Measurements from ENCODE around the gene GP1BA.

The GP1BA gene

DNA sequence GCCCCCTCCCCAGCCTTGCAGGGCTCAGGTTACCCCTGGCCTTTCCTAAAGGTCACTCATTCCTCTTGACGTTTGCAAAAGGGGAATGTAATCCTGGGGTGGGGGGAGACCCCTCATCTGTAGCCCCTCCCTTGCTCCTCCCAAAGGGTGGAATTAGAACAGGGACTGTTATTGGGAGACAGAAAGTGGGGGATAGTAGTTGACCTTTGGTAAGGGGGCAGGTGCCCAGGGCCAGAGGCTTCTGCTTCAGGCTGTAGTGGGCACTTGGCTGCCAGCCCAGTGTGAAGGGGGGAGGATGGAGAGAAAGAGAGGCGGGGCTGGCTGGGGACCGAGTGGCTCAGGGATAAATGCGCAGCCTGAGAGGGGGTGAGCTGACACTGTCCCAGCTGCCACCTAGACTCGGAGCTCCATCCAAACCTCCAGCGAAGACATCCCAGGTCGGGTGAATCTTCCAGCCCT, 18.7 kb downstream of the GP1BA start, which contains the start of gene ENO3:
ENO3 (plus strand) TSS at position 374 of the 459 bp plus-strand sequence. CDS start 711 bp downstream, outside the sequence.
- DNase-seq (ENCODE audit: low read depth) = no peak

DNA sequence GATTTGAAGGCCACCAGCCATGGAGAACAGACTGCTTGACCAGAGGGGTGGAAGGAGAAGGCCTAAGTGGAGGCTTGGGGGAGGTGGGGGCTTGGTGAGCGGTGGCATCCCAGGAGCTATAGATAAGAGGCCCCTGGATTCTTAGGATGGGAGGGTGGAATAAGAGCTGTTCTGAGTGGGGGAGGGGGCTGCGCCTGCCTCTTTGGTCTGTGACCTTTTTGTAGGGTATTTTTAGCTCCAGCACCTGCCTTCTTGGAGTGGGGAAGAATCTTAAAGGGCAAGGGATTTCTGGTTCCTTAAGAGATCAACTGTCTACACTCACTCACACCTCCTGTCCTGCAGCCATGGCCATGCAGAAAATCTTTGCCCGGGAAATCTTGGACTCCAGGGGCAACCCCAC, 19.4 kb downstream of the GP1BA start:
- DNase-seq (ENCODE audit: low read depth) = no peak

DNA sequence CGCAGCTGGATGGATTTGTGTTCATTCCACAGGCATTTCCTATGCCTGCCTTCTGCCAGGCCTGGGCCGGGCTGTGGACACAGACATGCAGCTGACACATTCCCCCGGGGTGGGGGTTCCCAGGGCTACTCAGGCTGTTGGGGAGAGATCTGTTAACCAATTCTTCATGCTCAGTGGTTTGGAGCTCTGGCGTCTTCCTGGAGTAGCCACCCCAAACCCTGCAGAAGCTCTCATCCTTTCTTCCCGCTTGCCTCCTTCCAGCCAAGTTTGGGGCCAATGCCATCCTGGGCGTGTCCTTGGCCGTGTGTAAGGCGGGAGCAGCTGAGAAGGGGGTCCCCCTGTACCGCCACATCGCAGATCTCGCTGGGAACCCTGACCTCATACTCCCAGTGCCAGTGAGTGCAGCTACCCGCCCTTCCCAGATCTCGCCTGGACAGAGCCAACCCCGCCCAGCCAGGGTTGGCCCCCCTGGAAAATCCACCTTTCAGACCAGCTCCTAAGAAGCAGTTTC, 21.4 kb downstream of the GP1BA start:
- DNase-seq (ENCODE audit: low read depth) = no peak

DNA sequence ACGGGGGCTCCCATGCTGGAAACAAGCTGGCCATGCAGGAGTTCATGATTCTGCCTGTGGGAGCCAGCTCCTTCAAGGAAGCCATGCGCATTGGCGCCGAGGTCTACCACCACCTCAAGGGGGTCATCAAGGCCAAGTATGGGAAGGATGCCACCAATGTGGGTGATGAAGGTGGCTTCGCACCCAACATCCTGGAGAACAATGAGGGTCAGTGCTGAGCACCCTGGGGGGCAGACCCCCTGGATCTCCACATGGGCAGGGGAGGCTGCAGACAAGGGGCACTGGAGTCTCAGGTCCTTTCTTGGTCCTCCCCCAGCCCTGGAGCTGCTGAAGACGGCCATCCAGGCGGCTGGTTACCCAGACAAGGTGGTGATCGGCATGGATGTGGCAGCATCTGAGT, 23.0 kb downstream of the GP1BA start:
- DNase-seq (ENCODE audit: low read depth) = no peak

DNA sequence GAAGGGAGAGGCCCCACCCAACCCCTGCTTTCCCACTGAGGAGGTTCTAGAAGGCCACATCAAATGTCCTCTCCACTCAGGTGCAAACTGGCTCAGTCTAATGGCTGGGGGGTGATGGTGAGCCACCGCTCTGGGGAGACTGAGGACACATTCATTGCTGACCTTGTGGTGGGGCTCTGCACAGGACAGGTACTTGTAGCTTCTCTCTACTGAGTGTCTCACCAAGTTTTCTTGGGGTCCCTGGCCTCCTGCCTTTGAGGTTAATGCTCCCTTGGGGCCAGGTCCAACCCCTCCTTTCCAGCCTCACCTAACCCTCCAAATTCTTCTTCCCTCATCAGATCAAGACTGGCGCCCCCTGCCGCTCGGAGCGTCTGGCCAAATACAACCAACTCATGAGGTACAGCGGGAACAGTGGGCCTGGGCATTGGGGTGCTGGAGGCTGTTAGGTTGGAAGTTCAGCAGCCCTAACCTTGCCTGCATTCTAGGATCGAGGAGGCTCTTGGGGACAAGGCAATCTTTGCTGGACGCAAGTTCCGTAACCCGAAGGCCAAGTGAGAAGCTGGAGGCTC, 24.5 kb downstream of the GP1BA start:
- DNase-seq (ENCODE audit: low read depth) = no peak

DNA sequence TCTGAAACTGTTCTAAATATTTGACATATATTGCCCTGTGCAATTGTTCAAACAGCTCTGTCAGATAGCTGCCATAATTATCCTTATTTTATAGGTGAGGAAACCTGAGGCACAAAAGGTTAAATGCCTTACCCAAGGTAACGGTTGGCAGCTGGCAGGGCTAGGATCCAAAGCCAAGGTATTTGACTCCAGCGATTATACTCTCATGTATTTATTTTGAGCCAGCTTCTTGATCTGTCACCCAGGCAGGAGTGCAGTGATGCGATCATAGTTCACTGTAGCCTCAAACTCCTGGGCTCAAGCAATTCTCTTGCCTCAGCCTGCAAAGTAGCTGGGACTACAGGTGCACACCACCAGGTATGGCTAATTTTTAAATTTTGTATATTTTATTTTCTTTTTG, 26.0 kb downstream of the GP1BA start:
- no peak for DNase-seq (ENCODE audit: low read depth)

DNA sequence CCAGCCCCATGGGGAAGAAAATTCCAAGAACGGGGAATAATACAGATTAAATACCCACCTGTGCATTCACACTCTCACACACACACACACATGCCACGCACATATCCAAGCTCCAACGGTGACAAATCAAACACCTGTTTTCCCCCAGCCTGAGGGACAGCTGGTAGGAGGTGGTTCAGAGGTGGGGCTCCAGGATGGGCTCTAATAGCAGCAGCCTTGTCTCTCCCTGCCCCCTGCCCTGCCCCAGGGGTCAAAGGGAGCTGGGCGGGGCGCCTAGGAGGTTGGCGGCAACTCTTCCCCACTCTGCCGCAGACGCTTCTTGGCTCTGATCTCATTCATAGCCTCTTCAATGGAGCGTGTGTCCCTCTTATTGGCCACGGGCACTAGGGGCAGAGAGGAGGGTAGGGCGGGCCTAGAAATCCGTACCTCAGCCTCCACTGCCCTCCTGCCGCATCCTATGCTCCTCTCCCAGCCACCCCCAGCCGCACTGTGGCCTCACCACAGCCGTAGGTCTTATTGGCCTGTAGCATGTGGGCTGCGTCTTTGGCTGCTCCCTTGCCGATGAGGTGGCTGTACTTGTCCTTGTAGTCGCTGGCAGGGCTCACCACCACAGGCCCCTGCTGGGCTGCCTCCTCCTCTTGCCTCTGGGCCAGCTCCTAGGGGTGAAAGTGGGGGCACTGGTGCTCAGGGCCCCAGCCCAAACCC, 27.3 kb downstream of the GP1BA start:
- no peak for DNase-seq (ENCODE audit: low read depth)

DNA sequence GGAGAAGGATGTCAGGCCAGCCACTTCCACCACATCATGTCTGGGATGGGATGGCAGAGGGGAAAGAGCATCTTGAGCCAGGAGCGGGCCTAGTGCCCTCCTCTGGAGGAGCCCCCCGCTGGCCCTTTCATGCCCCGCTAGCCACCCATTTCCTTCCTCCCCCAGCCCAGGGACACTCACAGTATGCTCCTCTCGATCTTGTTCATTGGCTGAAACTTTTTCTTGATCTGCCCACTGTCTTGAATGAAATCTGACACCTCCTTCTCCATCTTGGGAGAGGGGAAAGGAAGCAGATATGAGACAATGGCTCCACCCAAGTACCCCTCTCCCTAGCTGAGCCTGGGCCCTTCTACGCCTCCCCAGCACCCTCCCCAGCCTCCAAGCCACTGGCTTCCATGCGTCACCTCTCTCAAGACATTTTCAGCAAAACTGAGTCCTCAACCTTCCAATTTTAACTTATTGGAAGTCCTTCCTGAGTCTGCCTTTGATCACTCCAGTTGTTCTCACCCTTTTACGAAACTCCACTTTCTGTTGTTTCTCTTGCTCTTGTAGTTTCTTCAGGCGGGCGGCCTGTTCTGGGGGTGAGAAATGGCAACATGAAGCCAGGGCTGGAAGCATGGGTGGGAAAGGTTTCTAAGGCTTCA, 28.3 kb downstream of the GP1BA start:
- DNase-seq (ENCODE audit: low read depth) = no peak

DNA sequence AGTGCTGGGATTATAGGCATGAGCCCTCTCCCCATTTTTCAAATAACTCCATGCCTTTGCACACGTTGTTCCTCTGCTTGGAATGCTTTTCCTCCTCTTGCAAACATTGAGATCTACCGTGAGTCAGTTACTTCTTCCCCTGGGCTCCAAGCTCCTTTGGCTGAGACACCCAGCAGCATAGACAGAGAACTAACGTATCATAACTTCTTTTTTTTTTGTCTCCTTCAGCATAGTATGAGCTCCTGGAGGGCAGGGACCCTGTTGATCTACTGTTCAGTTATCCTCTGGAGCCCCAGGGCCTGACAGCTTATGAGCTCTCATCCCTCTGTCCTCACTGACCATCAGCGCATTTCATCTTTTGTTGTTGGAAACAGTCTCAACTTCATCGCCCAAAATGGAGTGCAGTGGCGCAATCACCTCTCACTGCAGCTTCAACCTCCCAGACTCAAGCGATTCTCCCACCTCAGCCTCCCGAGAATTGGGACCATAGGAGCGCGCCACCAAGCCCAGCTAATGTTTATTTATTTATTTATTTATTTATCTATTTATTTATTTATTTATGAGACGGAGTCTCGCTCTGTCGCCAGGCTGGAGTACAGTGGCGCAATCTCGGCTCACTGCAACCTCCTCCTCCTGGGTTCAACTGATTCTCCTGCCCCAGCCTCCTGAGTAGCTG, 33.4 kb downstream of the GP1BA start:
- DNase-seq (ENCODE audit: low read depth) = no peak

DNA sequence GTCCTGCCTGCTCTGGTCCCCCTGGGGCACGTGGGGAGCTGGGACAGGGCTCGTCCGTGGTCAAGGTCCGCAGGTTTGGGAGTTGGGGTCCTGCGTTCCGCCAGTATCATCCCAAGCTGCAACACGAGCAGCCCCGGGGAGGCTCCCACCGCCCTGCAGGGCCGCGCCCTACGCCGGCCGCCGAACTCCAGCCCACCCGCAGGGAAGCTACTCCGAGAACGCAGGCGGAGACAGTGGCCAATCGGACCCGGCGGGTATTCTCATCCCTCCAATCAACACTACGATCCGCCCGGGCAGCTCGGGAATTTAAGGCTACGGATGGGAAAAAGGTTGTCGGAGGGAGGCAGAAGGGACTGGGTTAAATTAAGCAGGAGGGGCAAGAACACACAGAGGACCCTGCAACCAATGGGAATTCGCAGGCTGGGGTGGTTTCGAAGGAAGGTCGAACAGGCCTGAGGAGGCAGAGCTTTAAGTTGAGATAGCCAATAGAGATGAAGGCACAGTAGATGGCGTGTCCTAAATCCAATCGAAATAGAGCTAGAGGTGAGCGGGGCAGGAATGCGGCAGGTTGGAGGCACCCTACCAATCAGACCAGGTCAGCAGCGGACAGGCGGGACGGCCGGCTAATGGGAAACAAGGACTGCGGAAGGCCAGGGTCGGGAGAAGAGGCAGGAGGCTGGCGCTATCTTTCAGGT, 34.9 kb downstream of the GP1BA start:
- DNase-seq (ENCODE audit: low read depth) = peak; percentile 81

DNA sequence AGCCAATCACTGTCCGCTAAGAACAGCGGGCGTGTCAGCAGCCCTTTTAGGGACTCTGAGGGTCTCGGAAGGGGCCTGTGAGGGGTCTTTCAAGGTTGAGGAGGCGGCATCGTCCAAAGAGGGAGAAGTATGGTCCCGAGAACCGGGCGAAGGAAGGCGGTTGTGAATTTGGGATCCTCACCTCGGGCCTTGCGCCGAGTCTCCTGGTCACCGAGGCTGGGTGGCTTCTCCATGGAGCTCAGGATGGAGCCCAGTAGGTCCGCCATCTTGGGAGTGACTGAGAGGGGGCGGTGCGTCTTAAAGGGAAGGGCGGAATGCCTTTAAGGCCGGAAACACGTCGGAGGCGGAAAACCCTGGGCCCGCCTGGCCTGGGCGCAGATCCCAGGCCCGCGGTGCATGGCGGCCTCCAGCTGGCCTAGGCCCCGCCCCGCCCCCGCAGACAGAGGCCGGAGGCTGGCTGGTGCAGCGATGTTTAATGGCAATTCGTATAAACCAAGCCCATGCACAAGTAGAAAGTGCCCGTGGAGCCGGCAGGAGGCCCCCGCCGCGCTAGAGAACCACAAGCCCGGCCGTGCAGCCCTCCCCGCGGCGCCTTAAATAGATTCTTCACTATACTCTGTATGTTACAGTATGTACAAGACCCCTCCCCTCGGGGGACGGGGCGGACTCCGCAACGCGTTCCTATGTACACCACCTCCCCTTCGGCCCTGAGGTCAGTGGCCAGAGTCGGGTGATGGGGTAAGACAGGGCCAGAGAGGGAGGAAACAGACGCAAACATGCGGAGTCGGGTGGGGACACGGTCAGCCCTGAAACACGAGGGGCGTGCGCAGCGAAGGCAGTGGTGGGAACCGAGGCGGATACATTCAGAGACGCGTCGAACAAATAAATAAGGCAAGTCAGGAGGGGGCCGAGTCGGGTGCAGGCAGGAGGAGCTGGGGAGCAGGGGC, 35.7 kb downstream of the GP1BA start, which contains the start of gene SPAG7:
SPAG7 (minus strand) TSS at position 279 of the 947 bp plus-strand sequence; CDS start at position 266, 13 bp downstream.
- DNase-seq (ENCODE audit: low read depth) = peak; percentile 87

DNA sequence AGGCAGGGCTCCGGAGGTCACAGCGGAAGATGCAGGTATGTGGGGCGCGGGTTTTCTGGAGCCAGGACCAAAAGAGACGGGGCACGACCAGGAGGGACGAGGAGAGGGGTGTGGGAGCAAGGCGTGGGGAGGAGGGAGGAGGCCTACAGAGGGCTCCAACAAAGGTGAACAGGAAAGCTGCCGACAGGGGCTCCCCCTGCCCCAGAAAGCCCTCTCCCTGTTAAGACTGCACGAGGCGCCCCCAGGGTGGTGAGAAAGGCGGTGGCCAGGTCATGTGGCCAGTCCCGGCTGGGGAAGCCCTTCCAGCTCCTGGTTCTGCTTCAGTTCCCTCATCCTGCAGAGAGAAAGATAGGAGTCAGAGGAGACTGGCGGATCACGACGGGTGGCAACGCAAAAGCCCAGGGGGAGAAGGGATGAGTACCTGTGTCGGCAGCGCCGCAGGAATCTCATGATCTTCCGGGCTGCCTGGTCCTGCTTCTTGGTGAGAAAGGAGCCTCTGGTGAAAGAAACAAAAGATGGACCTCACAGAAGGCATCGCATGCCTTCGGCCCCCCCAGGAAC, 36.5 kb downstream of the GP1BA start:
- DNase-seq (ENCODE audit: low read depth) = no peak

DNA sequence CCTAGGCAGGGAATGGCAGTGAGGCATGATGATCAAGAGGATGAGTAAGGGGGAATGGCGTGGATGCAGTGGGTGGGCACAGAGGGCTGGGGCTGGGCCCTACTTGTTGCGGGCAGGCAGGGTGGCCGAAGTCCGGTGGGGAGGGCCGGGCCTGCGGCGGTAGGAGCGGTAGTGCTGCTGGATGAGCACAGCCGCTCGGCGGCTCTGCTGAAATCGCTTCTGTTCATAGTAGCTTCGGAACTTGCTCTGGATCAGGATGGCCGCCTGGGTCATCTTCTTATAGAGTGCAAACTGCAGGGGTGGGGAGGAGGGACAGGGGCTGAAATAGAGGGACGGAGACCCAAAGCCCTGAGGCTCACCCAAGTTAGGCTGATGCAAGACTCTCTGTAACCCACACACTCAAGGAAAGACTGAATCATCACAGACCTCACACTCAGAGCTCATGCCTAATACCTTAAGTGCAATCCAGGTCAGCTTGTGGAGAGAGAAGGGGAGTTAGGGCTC, 37.0 kb downstream of the GP1BA start:
- DNase-seq (ENCODE audit: low read depth) = no peak

DNA sequence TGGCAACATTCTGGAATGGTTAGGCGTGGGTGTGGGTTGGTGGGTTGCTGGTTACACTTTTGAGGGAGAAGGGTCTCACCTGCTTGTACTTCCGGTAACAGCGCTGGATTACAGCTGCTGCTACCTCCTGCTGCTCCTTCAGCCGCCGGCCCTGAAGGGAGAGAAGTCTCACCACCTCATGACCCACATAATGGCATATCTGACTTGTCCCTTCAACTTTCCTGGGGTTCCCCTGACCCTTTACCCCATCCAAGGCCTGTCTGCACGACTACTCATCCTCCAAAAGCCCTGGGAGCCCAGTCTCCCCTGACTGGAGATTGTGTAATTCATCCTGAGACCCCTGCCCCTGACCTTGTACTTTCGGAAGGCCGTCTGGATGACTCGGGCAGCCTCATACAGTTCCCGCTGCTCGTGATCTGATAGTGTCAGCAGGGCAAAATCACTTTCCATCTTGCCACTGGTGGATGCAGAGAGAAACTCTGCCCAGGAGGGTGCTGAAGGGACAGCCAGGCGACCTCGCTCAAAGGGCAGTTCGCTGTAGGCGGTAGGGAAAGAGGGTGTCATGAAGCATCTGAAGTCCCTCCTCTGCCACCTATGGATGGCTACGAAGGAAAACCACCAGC, 37.6 kb downstream of the GP1BA start:
- no peak for DNase-seq (ENCODE audit: low read depth)

DNA sequence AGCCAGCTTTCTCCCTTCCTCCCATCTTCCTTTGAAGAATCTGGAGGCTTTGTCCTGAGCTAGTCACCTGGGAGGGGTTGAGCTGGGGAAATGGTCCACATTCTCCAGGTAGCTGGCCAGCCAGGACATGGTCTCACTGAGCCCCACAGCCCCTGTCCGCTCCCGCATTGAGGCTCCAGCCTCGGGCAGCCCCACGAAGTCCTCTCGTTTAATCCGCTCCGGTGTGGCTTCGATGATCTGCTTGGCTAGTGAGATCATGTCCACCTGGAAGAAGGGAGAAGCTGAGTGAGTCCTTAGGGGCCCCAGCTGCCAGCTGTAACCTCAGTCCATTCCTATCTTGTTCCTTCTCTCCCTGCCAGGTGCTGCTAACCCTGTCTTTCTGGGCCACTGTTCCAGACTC, 38.2 kb downstream of the GP1BA start:
- DNase-seq (ENCODE audit: low read depth) = no peak

DNA sequence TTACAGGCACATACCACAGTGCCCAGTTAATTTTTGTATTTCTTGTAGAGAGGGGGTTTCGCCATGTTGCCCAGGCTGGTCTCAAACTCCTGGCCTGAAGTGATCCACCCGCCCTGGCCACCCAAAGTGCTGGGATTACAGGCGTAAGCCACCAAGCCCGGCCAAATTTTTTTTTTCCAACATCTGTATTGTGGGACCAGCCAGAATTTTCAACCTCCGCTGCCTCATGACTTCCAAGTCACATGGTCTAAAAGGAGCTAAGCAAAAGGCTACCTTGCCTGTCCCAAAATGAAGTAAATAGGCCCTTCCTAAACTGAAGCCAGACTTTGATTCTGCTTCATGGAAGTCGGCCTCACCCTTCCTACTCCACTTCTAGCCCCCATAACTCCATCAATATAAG, 39.7 kb downstream of the GP1BA start:
- no peak for DNase-seq (ENCODE audit: low read depth)

DNA sequence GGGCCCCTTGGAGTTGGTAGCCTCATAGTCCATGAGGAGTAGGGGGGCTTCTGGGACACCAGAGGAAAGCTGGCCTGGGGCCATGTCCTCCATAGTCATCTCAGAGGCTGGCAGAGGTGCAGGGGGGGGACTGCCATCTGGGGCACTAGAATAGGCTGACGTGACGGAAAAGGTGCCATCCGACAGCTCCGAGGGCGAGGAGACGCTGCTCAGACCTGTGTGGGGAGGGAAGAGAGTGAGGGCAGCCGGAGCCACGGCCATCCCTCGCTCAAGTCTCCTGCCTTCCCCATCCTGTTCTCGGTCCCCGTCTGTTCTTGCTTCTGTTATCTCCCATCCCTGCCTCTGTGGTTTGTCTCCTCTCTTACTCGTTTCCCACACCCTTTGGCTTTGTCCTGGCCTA, 40.2 kb downstream of the GP1BA start:
- DNase-seq (ENCODE audit: low read depth) = no peak

DNA sequence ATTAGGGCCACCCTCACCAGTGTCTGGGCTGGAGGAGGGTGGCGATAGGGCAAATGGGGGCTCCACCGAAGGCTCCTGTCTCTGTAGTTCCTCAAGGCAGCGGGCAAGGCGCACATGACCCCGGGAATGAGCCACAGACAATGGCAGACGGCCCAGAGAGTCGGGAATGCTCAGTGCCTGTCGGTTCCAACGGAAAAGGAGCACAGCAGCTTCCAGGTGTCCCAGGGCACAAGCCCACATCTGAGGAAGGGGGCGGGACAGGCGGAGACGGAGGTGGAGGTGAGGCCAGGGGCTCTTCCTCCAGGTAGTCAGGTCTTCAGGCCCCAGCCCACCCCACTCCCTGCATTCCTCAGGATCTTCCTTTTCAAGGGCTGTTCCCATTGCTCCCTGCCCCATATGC, 40.7 kb downstream of the GP1BA start:
- DNase-seq (ENCODE audit: low read depth) = no peak

DNA sequence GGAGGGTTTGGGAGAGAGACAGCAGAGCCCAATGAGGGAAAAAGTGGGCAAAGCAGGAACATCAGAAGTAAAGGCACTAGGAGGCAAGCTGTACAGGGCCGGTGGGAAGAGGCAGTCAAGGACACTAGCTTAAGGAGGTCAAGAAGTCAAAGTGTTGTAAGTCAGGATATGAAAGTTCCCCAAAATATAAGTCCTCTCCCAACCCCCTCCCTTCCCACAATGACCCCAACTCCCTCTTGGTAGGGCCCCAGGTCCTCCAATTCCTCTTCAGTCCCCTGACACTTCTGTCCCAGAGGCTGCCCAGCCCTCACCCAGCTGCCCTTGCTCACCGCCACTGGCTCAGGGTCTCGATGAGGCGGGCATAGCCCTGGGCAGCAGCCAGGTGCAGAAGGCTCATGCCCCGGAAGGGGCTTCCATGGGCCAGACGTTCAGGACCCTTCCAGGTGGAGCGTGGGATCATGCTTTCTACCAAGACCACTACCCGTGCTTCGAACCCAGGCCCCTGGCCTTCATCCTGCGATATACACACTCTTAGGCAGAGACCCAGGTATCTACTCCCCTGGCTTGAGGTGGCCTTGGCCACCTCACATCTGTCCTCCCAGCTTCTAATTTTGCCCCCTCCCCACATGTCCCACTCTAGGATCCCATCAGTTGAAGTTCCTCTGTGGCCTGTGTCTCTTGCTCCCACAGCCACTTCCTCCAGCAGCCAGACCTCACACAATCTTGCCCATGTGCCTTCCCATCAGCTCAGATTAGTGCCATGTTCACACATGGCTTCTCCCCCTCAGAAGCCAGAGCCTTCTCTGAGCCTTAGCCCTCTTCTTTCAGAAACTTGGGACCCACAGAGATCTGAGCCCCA, 41.4 kb downstream of the GP1BA start:
- no peak for DNase-seq (ENCODE audit: low read depth)
